ENCODE results near the gene NFIC. TPM values are rescaled to one million over a fixed set of nuclear protein-coding genes. Genes with fewer than 3 reads are reported as not detected.

Gene NFIC
- total RNA-seq, 1 experiment from 2014 or later = 75.6 TPM

DNA sequence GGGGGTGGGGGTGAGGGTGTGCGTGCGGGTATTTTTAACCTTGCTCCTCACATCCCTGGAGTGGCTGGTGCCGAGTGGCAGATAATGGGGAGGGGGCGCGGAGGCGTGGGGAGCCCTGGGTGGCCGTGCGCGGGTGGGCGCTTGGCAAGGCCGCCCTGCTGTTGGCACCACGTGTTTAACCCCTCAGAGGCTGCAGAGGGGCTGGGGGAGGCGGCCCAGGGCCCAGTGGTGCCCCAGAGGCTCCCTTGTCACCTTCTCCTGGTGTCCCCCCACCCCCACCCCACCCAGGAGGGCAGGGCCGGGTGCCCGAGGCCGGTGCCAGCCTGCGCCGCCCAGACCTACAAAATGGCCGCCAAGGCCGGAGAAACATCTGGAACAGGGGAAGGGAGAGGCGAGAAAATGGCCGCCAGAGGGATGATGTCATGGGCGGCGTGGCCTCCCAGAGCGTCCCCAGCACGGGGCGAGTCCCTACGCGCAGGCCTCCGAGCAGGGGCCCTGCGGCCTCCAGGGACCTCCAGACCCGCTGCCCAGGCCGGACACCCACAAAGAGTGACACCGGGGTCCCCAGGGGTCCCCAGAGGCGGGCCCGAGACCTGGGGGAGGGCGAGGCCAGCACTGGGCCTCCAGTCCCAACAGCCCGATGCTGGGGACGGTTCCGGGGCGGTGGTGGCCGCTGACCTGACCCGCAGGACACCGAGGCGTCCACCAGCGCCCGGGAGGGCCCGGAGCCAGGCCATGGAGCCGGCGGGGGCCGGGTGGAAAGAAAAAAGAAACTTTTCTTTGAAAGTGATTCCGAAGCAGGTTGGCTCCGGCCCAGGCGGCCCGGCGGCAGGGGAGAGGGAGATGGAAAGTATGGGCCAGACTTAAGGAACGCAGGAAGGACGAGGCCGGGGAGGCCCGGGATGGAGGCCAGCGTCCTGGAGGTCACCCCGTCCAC, 38.2 kb downstream of the NFIC start:
- H3F3A ChIP-seq (ENCODE audit: insufficient read depth, low read depth) = no peaks in the 10 kb centered on the region
- H3K36me3 ChIP-seq (ENCODE audit: low read depth) = no peaks in the 10 kb centered on the region
- H3K27me3 ChIP-seq (ENCODE audit: insufficient read depth, low read depth) = no peaks in the 10 kb centered on the region
- H3K27ac ChIP-seq = no peak overlapping the region
- no peaks in the 10 kb centered on the region for H3K9me3 ChIP-seq (ENCODE audit: insufficient read depth, low read depth)
- H3K9me2 ChIP-seq (ENCODE audit: insufficient read depth) = no peaks in the 10 kb centered on the region
- peaks cover 28% of the 10 kb centered on the region for H4K20me1 ChIP-seq (ENCODE audit: insufficient read depth)
- H3K79me2 ChIP-seq (ENCODE audit: low read depth) = peaks cover 5% of the 10 kb centered on the region; the same call in 1 of the 2 replicates
- TF ChIP-seq CTCF (conservative IDR thresholded peaks at IDR 0.05) = no peak
- TF ChIP-seq EZH2 (IDR thresholded peaks at IDR 0.05; ENCODE audit: low read depth) = no peak
- intact Hi-C loops (cut with micrococcal nuclease; ENCODE audit: unreplicated experiment) = no loop called here
- H3K4me2 ChIP-seq = no peak overlapping the region
- no peak overlapping the region for H3K4me3 ChIP-seq
- ChIA-PET CTCF (no interaction called here), POLR2A (ENCODE audit: unreplicated experiment) (no interaction called here)
- no peaks in the 10 kb centered on the region for H3K4me1 ChIP-seq (replicated peaks; ENCODE audit: insufficient read depth)
- no TSS peak for BruUV-seq (replicated peaks)
- no peak for DNase-seq
- H2AFZ ChIP-seq = no peak overlapping the region

DNA sequence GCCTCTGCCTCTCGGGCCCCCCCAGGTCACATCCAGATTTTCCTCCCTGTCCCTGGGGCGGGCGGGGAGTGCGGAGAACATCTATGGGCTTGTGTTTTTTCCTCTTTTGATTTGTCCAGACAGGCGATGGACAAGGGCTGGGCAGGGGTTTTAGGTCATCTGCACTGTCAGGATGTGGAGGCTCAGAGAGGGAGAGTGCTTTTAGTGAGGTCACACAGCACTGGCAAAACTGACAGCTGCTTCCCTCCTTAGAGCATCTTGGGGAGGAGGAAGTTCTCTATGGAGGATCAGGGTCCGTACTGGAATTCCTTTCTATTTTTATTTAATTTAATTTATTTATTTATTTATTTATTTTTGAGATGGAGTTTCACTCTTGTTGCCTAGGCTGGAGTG, 38.9 kb downstream of the NFIC start:
- Histone ChIP-seq H3K27ac (no peak overlapping the region), H3K4me1 (replicated peaks; ENCODE audit: insufficient read depth) (no peaks in the 10 kb centered on the region), H3K9me3 (ENCODE audit: insufficient read depth, low read depth) (no peaks in the 10 kb centered on the region), H2AFZ (no peak overlapping the region), H3K4me2 (no peak overlapping the region), H3K79me2 (ENCODE audit: low read depth) (peaks cover 5% of the 10 kb centered on the region; the same call in 1 of the 2 replicates), H3K4me3 (no peak overlapping the region), H3K36me3 (ENCODE audit: low read depth) (no peaks in the 10 kb centered on the region), H3K9me2 (ENCODE audit: insufficient read depth) (no peaks in the 10 kb centered on the region), H4K20me1 (ENCODE audit: insufficient read depth) (peaks cover 28% of the 10 kb centered on the region), H3K27me3 (ENCODE audit: insufficient read depth, low read depth) (no peaks in the 10 kb centered on the region), H3F3A (ENCODE audit: insufficient read depth, low read depth) (no peaks in the 10 kb centered on the region)
- ChIA-PET POLR2A (ENCODE audit: unreplicated experiment) (no interaction called here), CTCF (no interaction called here)
- intact Hi-C loops (cut with micrococcal nuclease; ENCODE audit: unreplicated experiment) = no loop called here
- DNase-seq = no peak
- TF ChIP-seq CTCF (conservative IDR thresholded peaks at IDR 0.05) = no peak
- TF ChIP-seq EZH2 (IDR thresholded peaks at IDR 0.05; ENCODE audit: low read depth) = no peak
- BruUV-seq (replicated peaks) = no TSS peak

DNA sequence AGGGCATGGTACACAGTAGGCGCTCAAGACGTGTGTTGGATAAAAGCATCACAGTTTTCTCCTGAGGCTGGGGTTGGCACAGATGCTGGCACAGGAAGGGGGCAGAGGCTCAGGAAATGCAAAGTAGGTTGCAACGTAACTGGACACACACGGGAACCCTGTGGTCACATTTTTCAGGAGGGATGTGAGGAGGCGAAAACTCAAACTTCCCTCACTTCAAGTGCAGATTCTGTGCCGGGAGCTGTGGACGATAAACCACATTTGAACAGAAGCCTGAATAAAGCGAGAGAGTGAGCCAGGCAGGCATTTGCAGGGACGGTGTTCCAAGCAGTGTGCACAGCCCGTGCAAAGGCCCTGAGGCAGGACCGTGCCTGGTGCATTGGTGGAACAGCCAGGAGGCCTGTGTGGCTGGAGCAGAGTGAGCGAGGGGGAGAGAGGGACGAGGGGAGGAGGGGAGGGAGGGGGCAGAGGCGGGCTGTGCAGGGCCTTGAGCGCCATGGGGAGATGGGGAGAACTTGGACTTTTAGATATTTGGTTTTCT, 40.3 kb downstream of the NFIC start:
- intact Hi-C loops (cut with micrococcal nuclease; ENCODE audit: unreplicated experiment) = no loop called here
- POLR2A ChIA-PET (ENCODE audit: unreplicated experiment) = no interaction called here
- no peak for DNase-seq
- peaks cover 5% of the 10 kb centered on the region; the same call in 1 of the 2 replicates for H3K79me2 ChIP-seq (ENCODE audit: low read depth)
- H3K9me2 ChIP-seq (ENCODE audit: insufficient read depth) = no peaks in the 10 kb centered on the region
- no peaks in the 10 kb centered on the region for H3K4me1 ChIP-seq (replicated peaks; ENCODE audit: insufficient read depth)
- no peak for TF ChIP-seq CTCF (conservative IDR thresholded peaks at IDR 0.05)
- no peak for TF ChIP-seq EZH2 (IDR thresholded peaks at IDR 0.05; ENCODE audit: low read depth)
- no peak overlapping the region for H3K4me2 ChIP-seq
- H3K9me3 ChIP-seq (ENCODE audit: insufficient read depth, low read depth) = no peaks in the 10 kb centered on the region
- H3K27ac ChIP-seq = no peak overlapping the region
- no peak overlapping the region for H2AFZ ChIP-seq
- no peak overlapping the region for H3K4me3 ChIP-seq
- H3K36me3 ChIP-seq (ENCODE audit: low read depth) = no peaks in the 10 kb centered on the region
- no peaks in the 10 kb centered on the region for H3F3A ChIP-seq (ENCODE audit: insufficient read depth, low read depth)
- CTCF ChIA-PET = no interaction called here
- no peaks in the 10 kb centered on the region for H3K27me3 ChIP-seq (ENCODE audit: insufficient read depth, low read depth)
- no TSS peak for BruUV-seq (replicated peaks)
- peaks cover 27% of the 10 kb centered on the region for H4K20me1 ChIP-seq (ENCODE audit: insufficient read depth)
